RKO (cell line): ENCODE measurements around the gene MTMR6.

Experiments
- DNase-seq: peaks from one replicate; pipeline ENCODE4 v3.0.0-alpha.2; 2016; ENCODE audit warnings: low spot score

The MTMR6 gene

DNA sequence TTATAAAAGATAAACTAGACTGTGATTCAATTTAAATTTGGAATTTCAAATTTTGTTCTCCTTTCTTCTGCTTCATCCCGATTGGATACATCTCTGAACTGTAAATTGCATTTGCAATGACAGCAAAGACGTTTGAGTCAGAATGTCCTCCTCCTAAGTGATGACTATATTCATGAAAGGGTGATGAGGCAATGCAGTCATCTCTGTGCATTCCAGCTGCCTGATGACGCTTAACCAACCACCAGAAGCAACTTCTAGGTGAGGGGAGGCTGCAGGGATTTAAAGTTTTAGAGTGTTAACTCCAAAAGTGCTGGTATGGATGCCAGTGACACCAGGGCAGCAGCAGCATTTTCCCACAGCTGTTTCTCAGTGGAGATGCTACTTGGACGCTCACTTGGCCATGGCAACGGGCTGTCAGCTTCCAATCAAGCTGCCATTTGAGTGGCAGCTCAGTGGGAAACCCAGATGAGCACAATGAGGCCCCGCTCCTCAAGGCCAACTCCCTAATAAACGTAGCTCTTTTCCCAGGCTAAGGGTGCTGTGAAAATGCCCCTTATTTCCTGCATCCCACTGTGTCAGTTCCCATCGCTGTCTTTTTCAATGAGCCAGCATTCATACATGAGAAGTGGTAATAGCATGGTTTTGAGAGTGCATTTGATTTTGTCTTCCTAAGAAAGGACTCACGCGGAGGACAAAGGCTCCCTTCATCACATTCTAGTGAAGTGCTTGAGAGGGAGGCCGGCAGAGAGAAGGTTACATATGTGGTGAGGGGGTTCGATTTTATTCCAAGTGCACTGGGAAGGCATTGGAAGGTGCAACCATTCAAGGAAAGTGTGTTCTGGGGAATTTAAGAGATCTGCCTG is 70.0 kb downstream of the MTMR6 start:
- DNase-seq, result peak; percentile 70

DNA sequence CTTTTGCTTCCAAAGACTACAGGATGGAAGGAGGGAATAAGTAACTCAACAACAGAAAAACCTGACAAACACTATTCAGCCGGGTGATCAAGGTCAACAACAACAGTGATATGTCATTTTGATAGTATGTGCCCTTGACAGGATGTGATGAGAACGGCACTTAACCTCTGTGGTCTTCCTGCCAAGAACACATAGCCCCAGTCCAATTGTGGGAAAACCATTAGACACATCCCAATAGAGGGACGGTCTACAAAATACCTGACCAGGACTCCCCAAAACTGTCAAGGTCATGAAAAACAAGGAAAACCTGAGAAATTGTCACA is 72.1 kb downstream of the MTMR6 start:
- no peak for DNase-seq

DNA sequence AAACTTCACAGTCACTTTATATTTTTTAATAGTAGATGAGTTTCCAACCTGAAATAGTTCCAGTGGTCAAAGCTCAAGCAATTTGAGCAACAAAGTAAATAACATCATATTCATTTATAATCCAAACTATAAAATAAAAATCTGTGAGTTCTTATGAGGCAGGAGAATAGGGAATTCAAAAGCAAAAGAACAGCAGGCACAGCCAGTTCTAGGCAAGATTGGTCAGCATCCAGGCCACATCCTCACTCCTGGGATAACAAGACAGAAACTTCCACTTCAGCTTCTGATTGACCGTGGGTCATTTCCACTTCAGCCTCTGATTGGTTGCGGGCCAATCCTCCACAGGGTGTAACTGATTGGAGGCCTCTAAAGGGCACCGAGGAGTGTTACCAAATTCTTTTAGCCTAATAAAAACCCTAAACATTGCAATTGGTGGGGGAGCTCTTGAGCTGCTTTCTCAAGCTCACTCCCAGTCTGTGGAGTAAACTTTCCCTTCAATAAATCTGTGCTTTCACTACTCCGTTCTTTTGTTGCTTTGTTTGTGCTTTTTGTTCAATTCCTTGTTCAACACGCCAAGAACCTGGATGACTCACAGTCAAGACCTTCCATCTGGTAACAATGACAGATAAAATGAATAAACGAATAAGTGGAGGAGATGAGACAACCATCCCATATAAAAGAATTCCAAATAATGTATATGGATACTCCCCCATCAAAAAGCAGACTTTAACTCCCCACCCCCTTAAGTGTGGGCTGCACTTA is 72.6 kb downstream of the MTMR6 start:
- no peak for DNase-seq

DNA sequence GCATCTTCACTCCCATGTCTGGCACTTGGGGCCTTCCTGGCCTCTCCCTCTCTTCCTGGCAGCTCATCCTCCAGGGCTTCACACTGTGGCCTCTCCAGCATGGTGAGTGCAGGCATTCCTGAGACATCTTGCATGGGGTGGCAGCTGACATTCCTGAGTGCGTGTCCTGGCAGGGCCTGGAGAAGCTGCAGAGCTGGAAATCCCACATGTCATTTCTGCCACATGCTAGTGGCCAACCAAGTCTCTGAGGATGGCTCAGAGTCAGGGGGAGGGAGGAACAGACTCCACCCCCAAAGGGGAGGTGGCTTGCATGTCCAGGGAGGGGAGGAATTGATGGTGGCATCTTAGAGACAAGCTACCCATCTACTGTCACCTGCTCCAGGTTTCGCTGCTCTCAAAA is 73.6 kb downstream of the MTMR6 start:
- no peak for DNase-seq

DNA sequence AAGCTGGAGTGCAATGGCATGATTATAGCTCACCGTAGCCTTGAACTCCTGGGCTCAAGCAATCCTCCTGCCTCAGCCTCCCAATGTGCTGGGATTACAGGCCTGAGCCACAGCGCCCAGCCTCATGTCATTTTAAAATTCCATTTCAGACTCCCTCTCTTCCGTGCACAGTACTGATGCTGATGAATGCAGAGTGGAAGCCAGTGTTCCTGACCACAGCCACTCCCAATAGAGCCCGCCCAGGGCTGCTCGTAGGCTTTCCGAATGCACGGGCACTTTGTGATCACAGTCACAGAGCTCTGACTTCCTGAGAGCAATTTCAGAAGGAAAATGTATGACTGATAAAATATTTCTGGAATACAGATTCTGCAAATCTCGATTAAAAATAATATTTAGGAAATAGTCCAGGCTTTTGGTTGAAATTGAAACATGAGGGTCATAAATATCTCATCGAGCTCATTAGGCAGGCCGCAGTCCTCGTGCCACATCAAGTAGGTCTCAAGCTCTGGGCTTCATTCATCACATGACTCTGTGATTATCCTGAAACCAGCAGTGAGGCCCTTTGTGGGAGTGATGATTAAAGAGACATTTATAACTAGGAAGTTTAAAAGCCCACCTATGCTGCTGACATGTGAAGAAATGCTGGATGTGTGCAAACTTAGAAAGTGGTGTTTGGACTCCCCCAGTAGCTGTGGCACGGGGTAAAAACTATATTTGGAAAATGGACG is 76.3 kb downstream of the MTMR6 start:
- no peak for DNase-seq

DNA sequence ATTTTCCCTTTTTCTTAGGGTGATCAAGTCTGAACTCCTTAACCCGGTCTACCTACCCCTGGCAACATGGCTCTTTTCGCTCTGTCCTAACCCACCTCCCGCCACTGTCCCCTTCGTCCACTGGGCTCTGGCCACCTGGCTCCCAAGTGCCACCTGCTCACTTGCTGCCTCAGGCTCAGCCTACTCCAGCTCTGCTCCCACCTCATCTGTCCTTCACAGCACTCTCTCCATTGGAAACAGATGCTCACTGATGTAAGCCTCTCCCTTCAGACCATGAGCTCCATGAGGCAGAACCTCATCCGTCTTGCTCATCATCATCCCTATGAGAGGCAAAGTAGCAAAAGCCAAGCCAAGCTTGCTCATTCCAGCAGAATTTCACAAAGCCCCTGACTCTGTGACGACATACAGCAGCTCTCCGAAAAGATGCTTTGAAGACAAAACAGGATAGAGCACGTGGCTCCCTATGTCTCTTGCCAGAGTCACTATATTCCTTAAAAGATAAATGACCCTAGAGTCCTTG is 79.9 kb downstream of the MTMR6 start:
- no peak for DNase-seq

DNA sequence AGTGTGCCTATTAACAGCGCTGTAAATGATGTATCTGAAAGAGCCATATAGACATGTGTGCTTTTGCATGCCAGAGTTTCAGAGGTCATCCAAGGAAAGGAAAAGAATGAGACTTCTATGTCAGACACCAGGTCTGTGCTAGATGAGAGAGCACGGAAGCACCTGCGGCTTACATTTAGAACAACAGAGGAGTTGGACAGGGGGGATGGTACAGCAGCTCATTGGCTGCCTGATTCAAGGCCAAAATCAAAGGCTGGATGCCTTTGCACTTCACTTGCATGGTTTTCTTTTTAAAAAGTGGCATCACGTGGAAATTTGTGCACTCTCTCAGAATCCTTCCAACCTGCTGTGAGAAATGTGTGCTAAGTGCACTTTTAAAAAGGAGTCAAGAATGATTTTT is 82.4 kb downstream of the MTMR6 start:
- DNase-seq, result no peak

DNA sequence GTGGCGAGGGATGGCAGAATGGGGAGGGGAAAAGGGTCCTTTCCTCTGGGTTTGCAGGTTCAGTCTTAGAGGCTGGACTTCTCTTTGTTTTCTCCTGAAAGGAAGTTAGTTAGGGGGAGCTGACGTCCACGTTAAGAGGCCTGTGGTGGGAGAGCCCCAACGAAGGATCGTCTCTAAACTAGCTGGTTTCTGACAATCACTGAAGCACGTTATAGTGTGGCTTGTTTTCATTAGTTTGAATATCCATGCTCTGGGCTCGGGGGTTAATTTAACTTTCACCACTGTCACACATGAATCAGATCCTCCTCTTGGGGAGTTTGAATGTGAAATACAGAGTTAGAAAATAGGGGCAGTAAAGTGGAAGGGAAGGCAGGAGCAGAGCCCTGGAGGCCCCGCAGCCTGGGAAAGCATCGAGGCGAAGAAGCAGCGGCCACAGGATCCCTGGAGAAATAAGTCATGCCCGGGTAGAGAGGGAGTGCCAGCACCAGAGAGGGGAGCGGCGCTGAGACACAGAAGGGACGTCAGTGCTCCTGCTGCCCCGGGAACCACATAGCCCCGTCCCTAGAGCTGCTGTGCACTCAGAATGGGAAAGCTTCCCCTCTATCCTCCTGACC is 84.1 kb downstream of the MTMR6 start:
- DNase-seq, result no peak

DNA sequence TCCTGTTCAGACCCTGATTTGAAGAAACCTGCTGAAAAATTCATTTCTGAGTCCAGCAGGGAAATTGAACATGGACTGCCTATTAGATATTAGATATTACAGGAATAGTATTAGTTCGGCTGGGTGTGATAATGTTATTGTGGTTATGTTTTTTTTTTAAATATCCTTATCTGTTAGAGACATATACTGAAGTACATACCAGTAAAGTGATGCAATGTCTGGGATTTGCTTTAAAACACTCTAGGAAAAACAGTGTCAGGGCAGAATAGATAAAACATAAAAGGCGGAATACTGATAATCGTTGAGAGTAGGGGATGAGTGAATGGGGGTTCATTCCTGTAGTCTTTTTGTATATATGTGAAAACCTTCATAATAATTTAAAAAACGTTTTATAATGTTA is 86.5 kb downstream of the MTMR6 start:
- DNase-seq, result no peak

DNA sequence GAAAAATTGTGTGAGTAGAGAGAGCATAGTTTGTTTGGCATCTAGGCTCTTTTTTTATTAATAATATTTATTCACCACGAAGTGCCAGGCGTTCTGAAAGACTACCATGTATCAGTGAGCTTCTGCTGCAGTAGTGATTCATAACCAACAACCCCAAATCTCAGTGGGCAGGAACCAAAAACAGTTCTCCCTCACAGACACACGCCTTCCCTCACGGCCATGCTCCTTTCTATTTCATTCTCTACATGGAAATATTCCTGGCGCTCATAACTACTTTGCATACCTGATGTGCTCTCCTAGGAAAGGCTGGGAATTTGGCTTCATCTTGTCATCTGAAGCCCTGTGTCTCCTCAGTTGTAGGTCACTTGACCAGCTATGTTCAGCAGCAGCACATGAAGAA is 88.6 kb downstream of the MTMR6 start:
- DNase-seq, result no peak

DNA sequence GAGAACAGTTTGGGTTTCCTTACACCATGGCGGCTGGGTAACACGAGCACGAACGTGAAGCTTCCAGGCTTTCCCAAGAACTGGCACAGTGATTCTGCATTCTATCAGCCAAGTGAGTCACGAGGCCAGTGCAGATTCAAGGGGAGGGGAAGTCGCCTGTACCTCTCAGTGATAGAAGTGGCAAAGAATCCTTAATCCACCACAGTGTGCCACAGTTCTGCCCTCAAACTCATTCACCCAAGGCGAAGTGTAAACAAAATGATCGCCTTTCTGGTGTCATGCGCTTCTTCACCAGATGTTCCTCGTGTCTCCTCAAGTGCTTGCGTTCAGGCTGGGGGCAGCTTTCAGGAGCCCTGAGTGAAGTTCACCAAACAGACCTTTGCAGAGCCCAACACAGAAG is 90.3 kb downstream of the MTMR6 start:
- DNase-seq, result no peak
